Iris pigment epithelial cell (primary cell): ENCODE results near the gene ZNF700.
"Not testable (repeated sequence)": the region's sequence is repeated elsewhere in the genome, so short reads cannot be mapped to it uniquely, and the experiment has no call there.

Experiments
- DNase-seq: peaks from one replicate; pipeline ENCODE4 v3.0.0-alpha.2; 2011; ENCODE audit warnings: low read depth

Gene ZNF700

GRCh38 chr19:11924886-11925650 lies at the start of gene ZNF700:
Gene ZNF700 (plus strand): TSS chr19:11925107. CDS start chr19:11925211, 104 bp downstream.
- peak; percentile 90 for DNase-seq

- DNase-seq, result not testable (repeated sequence)
Measured at GRCh38 chr19:11879687-11880266, 45.1 kb upstream of the ZNF700 start.

GRCh38 chr19:11880598-11880997 lies 44.3 kb upstream of the ZNF700 start:
- DNase-seq, result no peak

- peak; percentile 49 for DNase-seq
Measured at GRCh38 chr19:11881151-11881800, 43.6 kb upstream of the ZNF700 start.

GRCh38 chr19:11882606-11883005 lies 42.3 kb upstream of the ZNF700 start:
- DNase-seq, result no peak

GRCh38 chr19:11887234-11887610 lies 37.7 kb upstream of the ZNF700 start:
- peak; percentile 14 for DNase-seq

- DNase-seq, result peak; percentile 70
Measured at GRCh38 chr19:11887611-11888531, 37.0 kb upstream of the ZNF700 start, which contains the start of gene ZNF69. Gene ZNF69 (plus strand): TSS chr19:11887782. CDS start chr19:11887924, 142 bp downstream.

GRCh38 chr19:11889901-11890300 lies 35.0 kb upstream of the ZNF700 start:
- DNase-seq, result peak; percentile 7

GRCh38 chr19:11890634-11891033 lies 34.3 kb upstream of the ZNF700 start:
- DNase-seq, result no peak

GRCh38 chr19:11894851-11895250 lies 30.1 kb upstream of the ZNF700 start:
- DNase-seq, result no peak

GRCh38 chr19:11902228-11902627 lies 22.7 kb upstream of the ZNF700 start:
- DNase-seq, result no peak

GRCh38 chr19:11905928-11906327 lies 19.0 kb upstream of the ZNF700 start:
- no peak for DNase-seq

GRCh38 chr19:11911937-11912336 lies 13.0 kb upstream of the ZNF700 start:
- DNase-seq, result not testable (repeated sequence)

GRCh38 chr19:11914417-11915051 lies 10.4 kb upstream of the ZNF700 start:
- DNase-seq, result not testable (repeated sequence)

- no peak for DNase-seq
Measured at GRCh38 chr19:11921852-11922495, 2.9 kb upstream of the ZNF700 start.

- DNase-seq, result not testable (repeated sequence)
Measured at GRCh38 chr19:11925651-11926187, 812 bp downstream of the ZNF700 start.

GRCh38 chr19:11927227-11927626 lies 2.3 kb downstream of the ZNF700 start:
- DNase-seq, result no peak

- DNase-seq, result peak; percentile 80
Measured at GRCh38 chr19:11931051-11931450, 6.1 kb downstream of the ZNF700 start.

GRCh38 chr19:11931513-11931912 lies 6.6 kb downstream of the ZNF700 start:
- no peak for DNase-seq

GRCh38 chr19:11935829-11936228 lies 10.9 kb downstream of the ZNF700 start:
- not testable (repeated sequence) for DNase-seq

GRCh38 chr19:11938383-11938782 lies 13.5 kb downstream of the ZNF700 start:
- DNase-seq, result not testable (repeated sequence)
